Measurements from ENCODE around the gene GDNF. TPM values are rescaled to one million over a fixed set of nuclear protein-coding genes. Genes with fewer than 3 reads are reported as not detected.

GDNF gene
- total RNA-seq, 4 donors from 2014 or later, result not detected

DNA sequence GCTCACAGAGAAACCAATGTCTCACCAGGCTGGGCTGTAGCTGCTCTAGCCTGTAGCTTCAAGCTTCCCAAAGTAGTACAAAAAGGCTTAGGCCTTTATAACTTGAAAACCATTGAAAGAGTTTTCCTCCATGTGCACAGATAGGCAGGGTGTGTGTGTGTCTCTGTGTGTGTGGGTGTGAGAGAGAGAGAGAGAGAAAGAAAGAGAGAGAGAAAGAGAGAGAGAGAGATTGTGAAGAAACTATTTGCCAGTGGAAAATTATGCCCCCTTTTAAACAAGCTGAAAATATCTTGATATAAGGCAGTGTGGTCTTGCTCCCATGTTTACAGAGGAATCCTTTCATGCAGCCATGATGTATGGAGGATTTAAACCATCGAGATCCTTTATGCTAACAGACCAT lies 17.9 kb upstream of the GDNF start:
- peaks cover 0 to 5% (median 0%) of the 10 kb centered on the region in 4 donors for H3K9me3 ChIP-seq
- H3K4me3 ChIP-seq, result no peak overlapping the region
- no peaks in the 10 kb centered on the region for H3K27me3 ChIP-seq
- no peaks in the 10 kb centered on the region for H3K36me3 ChIP-seq
- 42 to 48% methylated on average over 1 of the region's 1 CpG for WGBS, 2 donors
- no peak overlapping the region for H3K27ac ChIP-seq
- TF ChIP-seq POLR2A (IDR thresholded peaks at IDR 0.05) (no peak), EP300 (IDR thresholded peaks at IDR 0.05) (no peak)
- TF ChIP-seq, protein P1, sequence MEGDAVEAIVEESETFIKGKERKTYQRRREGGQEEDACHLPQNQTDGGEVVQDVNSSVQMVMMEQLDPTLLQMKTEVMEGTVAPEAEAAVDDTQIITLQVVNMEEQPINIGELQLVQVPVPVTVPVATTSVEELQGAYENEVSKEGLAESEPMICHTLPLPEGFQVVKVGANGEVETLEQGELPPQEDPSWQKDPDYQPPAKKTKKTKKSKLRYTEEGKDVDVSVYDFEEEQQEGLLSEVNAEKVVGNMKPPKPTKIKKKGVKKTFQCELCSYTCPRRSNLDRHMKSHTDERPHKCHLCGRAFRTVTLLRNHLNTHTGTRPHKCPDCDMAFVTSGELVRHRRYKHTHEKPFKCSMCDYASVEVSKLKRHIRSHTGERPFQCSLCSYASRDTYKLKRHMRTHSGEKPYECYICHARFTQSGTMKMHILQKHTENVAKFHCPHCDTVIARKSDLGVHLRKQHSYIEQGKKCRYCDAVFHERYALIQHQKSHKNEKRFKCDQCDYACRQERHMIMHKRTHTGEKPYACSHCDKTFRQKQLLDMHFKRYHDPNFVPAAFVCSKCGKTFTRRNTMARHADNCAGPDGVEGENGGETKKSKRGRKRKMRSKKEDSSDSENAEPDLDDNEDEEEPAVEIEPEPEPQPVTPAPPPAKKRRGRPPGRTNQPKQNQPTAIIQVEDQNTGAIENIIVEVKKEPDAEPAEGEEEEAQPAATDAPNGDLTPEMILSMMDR (IDR thresholded peaks at IDR 0.05), result no peak
- no peak for DNase-seq (ENCODE audit: low spot score in 2 of 2)
- H3K4me1 ChIP-seq, result no peaks in the 10 kb centered on the region

DNA sequence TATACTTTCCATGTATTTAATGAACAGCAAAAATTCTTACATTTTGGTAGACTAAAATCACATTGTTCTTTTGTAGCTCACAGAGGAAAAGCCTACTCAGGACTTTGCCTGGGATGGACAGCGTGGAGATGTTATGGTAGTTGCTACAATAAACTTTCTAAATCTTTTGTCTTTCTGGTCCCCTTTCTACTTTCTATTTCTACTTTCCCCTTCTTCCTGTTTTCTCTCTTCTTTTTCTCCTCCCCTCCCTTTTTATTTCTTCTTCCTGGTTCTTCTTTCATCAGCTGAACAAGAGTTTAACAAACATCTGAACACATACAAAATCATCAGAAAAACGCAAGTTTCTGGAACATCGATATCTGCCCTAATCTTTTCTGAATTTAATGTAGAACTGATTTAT lies 15.6 kb upstream of the GDNF start:
- no peak overlapping the region for H3K27ac ChIP-seq
- H3K9me3 ChIP-seq, result peaks cover 0 to 5% (median 0%) of the 10 kb centered on the region in 4 donors
- no peak for DNase-seq (ENCODE audit: low spot score in 2 of 2)
- H3K4me1 ChIP-seq, result no peaks in the 10 kb centered on the region
- WGBS, 2 donors, result 95 to 96% methylated on average over 3 of the region's 3 CpGs
- TF ChIP-seq, protein P1 (IDR thresholded peaks at IDR 0.05), result no peak
- no peak for TF ChIP-seq EP300 (IDR thresholded peaks at IDR 0.05)
- no peak for TF ChIP-seq POLR2A (IDR thresholded peaks at IDR 0.05)
- no peaks in the 10 kb centered on the region for H3K36me3 ChIP-seq
- H3K27me3 ChIP-seq, result no peaks in the 10 kb centered on the region
- no peak overlapping the region for H3K4me3 ChIP-seq

DNA sequence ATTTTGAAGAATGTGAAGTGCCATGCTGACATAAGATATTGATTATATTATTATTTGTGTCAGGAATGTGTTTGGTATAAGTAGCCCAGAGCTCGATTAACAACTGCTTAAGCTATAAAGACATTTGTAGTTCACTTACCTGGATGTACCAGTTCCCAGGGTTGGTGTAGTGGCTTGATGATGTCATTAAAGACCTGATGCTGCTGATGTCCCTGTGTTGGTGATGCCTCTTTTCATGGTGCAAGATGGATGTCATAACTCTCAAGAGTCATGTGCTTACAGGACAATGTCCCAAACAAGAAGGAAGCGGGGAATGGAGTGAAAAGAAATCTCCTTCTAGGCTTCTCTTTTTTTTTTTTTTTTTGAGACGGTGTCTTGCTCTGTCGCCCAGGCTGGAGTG lies 11.5 kb upstream of the GDNF start:
- TF ChIP-seq EP300 (IDR thresholded peaks at IDR 0.05) (no peak), POLR2A (IDR thresholded peaks at IDR 0.05) (no peak)
- TF ChIP-seq, protein P1 (IDR thresholded peaks at IDR 0.05), result no peak
- Histone ChIP-seq H3K4me1 (no peaks in the 10 kb centered on the region), H3K27ac (no peak overlapping the region), H3K36me3 (no peaks in the 10 kb centered on the region), H3K4me3 (no peak overlapping the region), H3K9me3 (peaks cover 0 to 5% (median 0%) of the 10 kb centered on the region in 4 donors), H3K27me3 (no peaks in the 10 kb centered on the region)
- 91 to 95% methylated on average over 4 of the region's 4 CpGs for WGBS, 2 donors
- no peak for DNase-seq (ENCODE audit: low spot score in 2 of 2)

DNA sequence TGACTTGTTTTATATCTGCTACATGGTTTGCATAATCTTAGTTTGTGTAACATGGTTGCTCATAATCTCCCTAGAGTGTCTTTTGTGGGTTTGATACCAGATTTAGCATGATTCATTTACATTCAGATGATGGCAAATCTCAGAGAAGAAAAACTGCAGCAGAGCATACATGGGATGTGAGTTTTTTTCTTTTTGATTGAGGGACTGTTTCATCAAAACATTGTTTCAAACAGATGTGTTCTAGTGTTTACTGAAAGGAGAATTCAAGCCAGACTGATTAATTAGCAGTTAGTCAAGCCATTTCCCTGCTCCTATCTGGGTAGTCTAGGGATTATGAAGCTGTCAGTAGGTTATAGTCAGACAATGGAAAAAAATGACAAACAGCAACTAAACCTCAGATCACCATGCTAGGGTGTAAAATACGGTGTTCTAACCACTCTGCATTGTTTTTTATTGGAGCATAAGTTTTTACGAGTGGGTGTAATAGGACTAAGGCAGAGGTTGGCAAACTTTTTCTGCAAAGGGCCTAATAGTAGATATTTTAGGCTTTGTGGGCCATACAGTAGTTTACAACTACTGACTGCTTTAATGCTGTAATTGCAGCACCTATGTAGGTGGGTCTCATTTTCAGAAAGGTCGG lies 10.5 kb upstream of the GDNF start:
- TF ChIP-seq POLR2A (IDR thresholded peaks at IDR 0.05), result no peak
- TF ChIP-seq EP300 (IDR thresholded peaks at IDR 0.05), result no peak
- TF ChIP-seq, protein P1 (IDR thresholded peaks at IDR 0.05), result no peak
- H3K27me3 ChIP-seq, result no peaks in the 10 kb centered on the region
- no peak overlapping the region for H3K4me3 ChIP-seq
- H3K9me3 ChIP-seq, result peaks cover 0 to 5% (median 0%) of the 10 kb centered on the region in 4 donors
- no peaks in the 10 kb centered on the region for H3K4me1 ChIP-seq
- WGBS, 2 donors, result 70 to 85% methylated on average over 3 of the region's 3 CpGs
- no peak overlapping the region for H3K27ac ChIP-seq
- no peaks in the 10 kb centered on the region for H3K36me3 ChIP-seq
- DNase-seq (ENCODE audit: low spot score in 2 of 2), result no peak

DNA sequence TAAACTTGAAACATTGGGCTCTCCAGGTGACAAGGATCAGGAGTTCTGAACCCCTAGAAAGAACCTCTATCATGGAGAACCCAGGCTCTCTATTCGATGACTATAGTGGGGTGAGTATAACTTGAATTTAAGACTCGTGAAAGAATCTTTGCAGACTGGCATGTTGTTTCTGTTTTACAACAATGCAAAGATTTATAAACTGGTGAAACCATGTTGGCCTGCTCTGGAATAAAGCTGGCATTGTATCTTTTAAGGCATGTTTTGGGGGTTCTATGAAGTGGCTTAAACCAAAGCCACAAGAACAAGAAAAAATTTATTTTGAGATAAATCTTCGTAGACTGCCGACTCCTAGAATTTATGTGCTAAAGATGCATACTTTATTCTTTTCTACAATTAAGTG lies 9.8 kb upstream of the GDNF start:
- H3K27me3 ChIP-seq, result peaks cover 0 to 5% of the 10 kb centered on the region in 2 donors
- H3K4me3 ChIP-seq, result no peak overlapping the region
- no peak overlapping the region for H3K27ac ChIP-seq
- TF ChIP-seq, protein P1 (IDR thresholded peaks at IDR 0.05), result no peak
- TF ChIP-seq EP300 (IDR thresholded peaks at IDR 0.05), result no peak
- no peak for TF ChIP-seq POLR2A (IDR thresholded peaks at IDR 0.05)
- no peaks in the 10 kb centered on the region for H3K4me1 ChIP-seq
- no peak for DNase-seq (ENCODE audit: low spot score in 2 of 2)
- H3K36me3 ChIP-seq, result no peaks in the 10 kb centered on the region
- H3K9me3 ChIP-seq, result peaks cover 0 to 2% (median 0%) of the 10 kb centered on the region in 4 donors
- WGBS, 2 donors, result 49 to 52% methylated on average over 4 of the region's 4 CpGs

Data from tibial nerve (tissue), 4 donors.